NCI-H82 (cell line): ENCODE data around the gene GASK1A.

ENCODE experiments used
- DNase-seq: peaks from one replicate; lab custom pipeline; 2025; lab: John Stamatoyannopoulos, UW

The GASK1A gene

GRCh38 chr3:43089081-43089480, 110.0 kb downstream of the GASK1A start:
- no peak for DNase-seq

- DNase-seq, result no peak
Measured at GRCh38 chr3:43090238-43090637, 111.1 kb downstream of the GASK1A start.

DNA sequence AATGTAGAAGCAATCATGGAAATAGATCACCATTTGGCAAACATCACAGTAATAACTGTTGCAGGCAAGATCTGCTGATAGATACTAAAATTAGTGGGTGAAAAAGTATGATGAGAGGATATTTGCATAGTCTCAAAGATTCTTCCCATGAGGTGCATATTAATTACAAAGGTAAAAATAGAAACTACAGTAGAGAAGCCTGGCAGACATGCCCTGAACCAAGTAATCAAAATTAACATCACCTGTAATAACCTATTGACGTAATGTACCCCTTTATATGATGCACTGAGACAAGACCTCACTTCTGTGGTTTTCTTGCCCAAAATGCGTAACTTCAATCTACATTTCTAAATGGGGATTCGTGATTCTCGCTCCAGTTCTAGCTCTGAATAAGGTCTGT, 112.4 kb downstream of the GASK1A start:
- DNase-seq, result no peak

- peak; percentile 86 for DNase-seq
Measured at GRCh38 chr3:43093006-43093405, 113.9 kb downstream of the GASK1A start.

GRCh38 chr3:43093974-43094373, 114.9 kb downstream of the GASK1A start:
- DNase-seq, result peak; percentile 85

DNA sequence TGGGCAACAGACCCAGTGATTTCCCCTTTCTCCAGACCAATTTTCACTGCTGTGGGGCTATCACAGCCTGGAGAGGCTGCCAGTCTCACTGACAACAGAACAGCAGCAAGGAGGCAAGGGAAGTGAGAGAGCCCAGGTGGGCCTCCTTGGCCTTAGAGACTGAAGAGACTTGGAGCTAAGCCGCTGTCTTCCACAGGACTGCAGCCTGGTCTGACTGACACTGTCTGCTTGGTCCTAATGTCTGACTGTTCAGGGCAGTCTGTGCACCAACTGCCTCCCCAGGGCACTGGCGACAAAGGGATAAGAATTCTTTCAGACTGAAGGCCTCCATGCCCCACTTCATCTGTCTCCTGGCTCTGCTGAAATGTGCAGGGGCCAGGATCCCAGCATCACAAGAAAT, 115.3 kb downstream of the GASK1A start:
- DNase-seq, result peak; percentile 89

GRCh38 chr3:43094851-43095250, 115.7 kb downstream of the GASK1A start:
- peak; percentile 70 for DNase-seq

- no peak for DNase-seq
Measured at GRCh38 chr3:43095370-43095769, 116.3 kb downstream of the GASK1A start.

DNA sequence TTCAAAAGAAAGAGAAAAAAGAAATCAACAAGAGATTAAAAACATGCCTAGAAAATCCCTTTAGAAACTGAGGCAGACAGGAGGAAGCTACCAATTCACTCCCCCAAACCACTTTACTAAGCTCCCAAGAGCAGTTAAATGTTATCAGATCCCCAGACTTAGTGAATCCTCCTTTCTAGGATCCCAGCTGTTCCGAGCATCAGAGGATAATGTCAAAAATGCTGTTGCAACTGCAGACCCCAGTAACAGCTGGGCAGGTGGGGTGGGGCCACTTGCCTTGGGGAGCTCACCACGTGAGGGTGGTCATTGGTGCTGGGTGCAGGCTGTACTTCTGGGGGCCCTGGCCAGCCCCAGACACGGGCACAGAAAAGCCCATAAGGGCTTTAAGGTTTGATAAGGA, 117.7 kb downstream of the GASK1A start:
- DNase-seq, result peak; percentile 66

GRCh38 chr3:43097400-43098080, 118.4 kb downstream of the GASK1A start:
- DNase-seq, result peak; percentile 53

- DNase-seq, result no peak
Measured at GRCh38 chr3:43098761-43099160, 119.7 kb downstream of the GASK1A start.

DNA sequence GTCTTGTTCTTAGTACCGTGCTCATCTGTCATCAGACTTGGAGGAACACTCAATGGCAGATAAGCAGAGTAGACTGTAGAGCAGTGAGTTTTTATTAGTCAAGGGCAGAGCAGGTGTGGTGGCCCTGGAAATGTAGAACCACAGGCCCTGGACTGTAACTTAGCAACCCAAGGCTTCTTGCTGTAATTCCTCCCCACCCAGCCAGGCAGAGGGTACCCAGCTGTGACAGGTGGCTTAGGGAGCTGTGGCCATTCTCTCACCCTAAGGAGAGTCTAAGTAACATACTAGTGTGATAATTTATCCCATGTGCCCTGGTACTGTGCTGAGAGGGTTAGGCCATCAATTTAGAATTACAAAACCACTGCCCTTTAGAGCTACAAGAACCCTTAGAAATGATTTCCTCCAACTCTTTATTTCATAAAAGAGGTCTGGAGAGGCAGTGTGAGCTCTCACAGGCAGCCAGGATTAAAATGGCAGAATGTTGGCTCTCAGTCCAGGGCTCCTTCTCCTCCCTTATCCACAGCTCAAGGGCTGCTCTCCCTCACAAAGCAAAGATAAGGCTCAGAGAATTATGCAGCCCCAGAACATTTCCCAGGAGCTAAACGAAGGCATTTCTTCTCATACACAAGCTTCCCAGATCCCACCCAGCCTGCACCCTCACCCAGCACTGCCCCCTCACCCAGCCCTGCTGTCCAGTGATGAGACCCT, 123.8 kb downstream of the GASK1A start:
- DNase-seq, result peak; percentile 1

DNA sequence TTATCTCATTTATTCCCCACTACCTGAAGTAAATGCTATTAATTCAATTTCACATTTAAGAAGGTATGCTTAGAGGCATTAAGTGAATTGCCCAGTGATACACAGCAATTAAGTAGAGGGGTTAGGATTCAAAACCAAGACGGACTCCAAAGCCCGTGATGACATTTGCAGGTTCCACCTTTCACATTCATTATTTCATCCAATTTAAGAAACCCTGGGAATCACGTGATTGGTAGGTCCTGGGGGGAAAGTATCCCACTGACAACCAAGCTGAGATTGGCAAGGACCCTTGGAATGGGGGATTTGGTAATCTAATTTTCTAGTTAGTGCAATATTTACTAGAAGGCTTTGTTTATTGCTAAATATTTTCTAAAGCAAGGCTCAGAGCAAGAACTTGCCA, 124.9 kb downstream of the GASK1A start:
- peak; percentile 14 for DNase-seq

DNA sequence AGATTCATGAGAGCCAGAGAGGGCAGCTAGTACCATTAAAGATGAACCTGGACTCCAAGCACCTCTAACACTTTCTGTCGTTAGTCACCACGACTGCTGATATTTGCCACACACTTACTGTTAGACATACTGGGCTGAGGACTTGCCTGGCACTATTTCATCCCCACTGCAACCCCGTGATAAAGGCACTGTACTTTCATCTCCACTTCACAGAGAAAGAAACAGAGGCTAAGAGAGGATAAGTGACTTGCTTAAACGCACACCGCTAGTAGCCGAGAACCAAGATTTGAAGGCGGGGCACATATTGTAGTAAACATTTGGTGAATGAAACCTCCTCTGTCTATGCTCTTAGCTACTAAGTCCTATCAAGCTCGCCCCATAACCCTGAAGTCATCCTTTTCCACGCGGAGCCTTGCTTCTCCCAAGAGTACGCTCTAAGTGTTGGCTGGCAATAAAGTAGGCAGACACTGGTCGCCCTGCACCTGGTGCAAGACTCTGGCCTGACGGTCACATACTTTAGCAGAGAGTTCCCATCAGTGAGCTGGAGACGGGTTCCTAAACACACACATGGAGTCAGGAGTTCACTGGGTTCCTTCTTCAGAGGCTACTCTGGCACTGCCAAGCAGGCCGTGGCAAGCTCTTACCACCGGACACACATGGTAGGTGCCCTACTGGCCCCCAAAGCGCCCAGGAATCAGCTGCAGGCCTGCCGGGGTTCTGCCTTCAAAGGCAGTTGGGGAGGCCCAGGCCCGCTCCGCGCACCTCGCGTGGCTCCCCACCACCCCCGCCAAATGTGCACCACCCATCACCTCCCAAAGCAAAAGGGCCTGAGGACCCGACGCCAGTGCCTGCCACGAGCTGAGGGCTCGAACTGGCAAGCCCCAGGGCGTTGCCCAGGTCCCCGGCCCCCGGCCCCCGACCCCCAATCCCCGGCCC, 125.8 kb downstream of the GASK1A start:
- DNase-seq, result peak; percentile 17

GRCh38 chr3:43105596-43106292, 126.6 kb downstream of the GASK1A start, which contains the start of gene POMGNT2:
POMGNT2 (minus strand) TSS chr3:43106079; CDS start chr3:43081431, 24,648 bp downstream.
- peak; percentile 86 for DNase-seq

GRCh38 chr3:43106293-43106628, 127.2 kb downstream of the GASK1A start:
- peak; percentile 47 for DNase-seq
